HG02870 (cell line): ENCODE data around the gene MAN2A1.
"Not testable (repeated sequence)": the region's sequence is repeated elsewhere in the genome, so short reads cannot be mapped to it uniquely, and the experiment has no call there.

Experiments used
- ATAC-seq: cut with Tn5 transposase; IDR thresholded peaks from one replicate; pipeline ENCODE4 v1.9.1; 2021; ENCODE audit warnings: mild to moderate bottlenecking, moderate library complexity; ENCODE audit not compliant: unreplicated experiment

MAN2A1 gene

GRCh38 chr5:109812698-109813097 lies 123.0 kb downstream of the MAN2A1 start:
- ATAC-seq, result no peak

- no peak for ATAC-seq
Observed at GRCh38 chr5:109816732-109817131, 127.0 kb downstream of the MAN2A1 start.

GRCh38 chr5:109819878-109820277 lies 130.2 kb downstream of the MAN2A1 start:
- ATAC-seq, result no peak

GRCh38 chr5:109823597-109823996 lies 133.9 kb downstream of the MAN2A1 start:
- no peak for ATAC-seq

GRCh38 chr5:109825450-109825849 lies 135.7 kb downstream of the MAN2A1 start:
- ATAC-seq, result no peak

- no peak for ATAC-seq
Observed at GRCh38 chr5:109826426-109826825, 136.7 kb downstream of the MAN2A1 start.

GRCh38 chr5:109829331-109829730 lies 139.6 kb downstream of the MAN2A1 start:
- no peak for ATAC-seq

- ATAC-seq, result no peak
Observed at GRCh38 chr5:109830955-109831502, 141.3 kb downstream of the MAN2A1 start.

GRCh38 chr5:109832207-109833188 lies 142.8 kb downstream of the MAN2A1 start:
- not testable (repeated sequence) for ATAC-seq

- no peak for ATAC-seq
Observed at GRCh38 chr5:109833946-109834345, 144.2 kb downstream of the MAN2A1 start.

GRCh38 chr5:109836280-109836679 lies 146.6 kb downstream of the MAN2A1 start:
- ATAC-seq, result no peak

- ATAC-seq, result no peak
Observed at GRCh38 chr5:109837231-109837861, 147.6 kb downstream of the MAN2A1 start.

GRCh38 chr5:109838157-109838556 lies 148.4 kb downstream of the MAN2A1 start:
- no peak for ATAC-seq

- ATAC-seq, result no peak
Observed at GRCh38 chr5:109844148-109844547, 154.4 kb downstream of the MAN2A1 start.

- ATAC-seq, result no peak
Observed at GRCh38 chr5:109844695-109845094, 155.0 kb downstream of the MAN2A1 start.

- ATAC-seq, result no peak
Observed at GRCh38 chr5:109848130-109848529, 158.4 kb downstream of the MAN2A1 start.

- ATAC-seq, result no peak
Observed at GRCh38 chr5:109849478-109850088, 159.9 kb downstream of the MAN2A1 start.

GRCh38 chr5:109852371-109853155 lies 162.8 kb downstream of the MAN2A1 start:
- no peak for ATAC-seq

GRCh38 chr5:109853377-109853776 lies 163.7 kb downstream of the MAN2A1 start:
- no peak for ATAC-seq

- no peak for ATAC-seq
Observed at GRCh38 chr5:109855056-109855455, 165.3 kb downstream of the MAN2A1 start.
